Measurements from ENCODE around the gene L3MBTL4. TPM values are rescaled to one million over a fixed set of nuclear protein-coding genes. Genes with fewer than 3 reads are reported as not detected.

The L3MBTL4 gene
- total RNA-seq, 4 donors from 2014 or later: 0.40 to 3.8 (median 0.76) TPM

GRCh38 chr18:6044773-6045172 is 369.9 kb downstream of the L3MBTL4 start:
- H3K36me3 ChIP-seq: no peaks in the 10 kb centered on the region
- H3K27ac ChIP-seq: no peak overlapping the region
- in situ Hi-C loops (cut with MboI; ENCODE audit: low sequenced_read_pairs in 4 of 4): no loop called here
- H3K4me3 ChIP-seq: no peak overlapping the region
- H3K4me1 ChIP-seq: no peaks in the 10 kb centered on the region
- intact Hi-C loops (cut with DNase I; ENCODE audit: low total_unique reads): no loop called here
- DNase-seq (no peak), ATAC-seq (no peak)
- H3K9me3 ChIP-seq: no peaks in the 10 kb centered on the region
- TF ChIP-seq POLR2A (IDR thresholded peaks at IDR 0.05): no peak
- TF ChIP-seq, protein P1, sequence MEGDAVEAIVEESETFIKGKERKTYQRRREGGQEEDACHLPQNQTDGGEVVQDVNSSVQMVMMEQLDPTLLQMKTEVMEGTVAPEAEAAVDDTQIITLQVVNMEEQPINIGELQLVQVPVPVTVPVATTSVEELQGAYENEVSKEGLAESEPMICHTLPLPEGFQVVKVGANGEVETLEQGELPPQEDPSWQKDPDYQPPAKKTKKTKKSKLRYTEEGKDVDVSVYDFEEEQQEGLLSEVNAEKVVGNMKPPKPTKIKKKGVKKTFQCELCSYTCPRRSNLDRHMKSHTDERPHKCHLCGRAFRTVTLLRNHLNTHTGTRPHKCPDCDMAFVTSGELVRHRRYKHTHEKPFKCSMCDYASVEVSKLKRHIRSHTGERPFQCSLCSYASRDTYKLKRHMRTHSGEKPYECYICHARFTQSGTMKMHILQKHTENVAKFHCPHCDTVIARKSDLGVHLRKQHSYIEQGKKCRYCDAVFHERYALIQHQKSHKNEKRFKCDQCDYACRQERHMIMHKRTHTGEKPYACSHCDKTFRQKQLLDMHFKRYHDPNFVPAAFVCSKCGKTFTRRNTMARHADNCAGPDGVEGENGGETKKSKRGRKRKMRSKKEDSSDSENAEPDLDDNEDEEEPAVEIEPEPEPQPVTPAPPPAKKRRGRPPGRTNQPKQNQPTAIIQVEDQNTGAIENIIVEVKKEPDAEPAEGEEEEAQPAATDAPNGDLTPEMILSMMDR (IDR thresholded peaks at IDR 0.05 in 4 of 5, conservative IDR thresholded peaks at IDR 0.05 in 1 of 5): no peak
- H3K27me3 ChIP-seq: no peaks in the 10 kb centered on the region

- TF ChIP-seq POLR2A (IDR thresholded peaks at IDR 0.05): no peak
- TF ChIP-seq, protein P1 (IDR thresholded peaks at IDR 0.05 in 4 of 5, conservative IDR thresholded peaks at IDR 0.05 in 1 of 5): no peak
- H3K4me3 ChIP-seq: no peak overlapping the region
- H3K9me3 ChIP-seq: no peaks in the 10 kb centered on the region
- no peaks in the 10 kb centered on the region for H3K36me3 ChIP-seq
- no peaks in the 10 kb centered on the region for H3K27me3 ChIP-seq
- no peak for ATAC-seq
- intact Hi-C loops (cut with DNase I; ENCODE audit: low total_unique reads) (no loop called here), in situ Hi-C loops (cut with MboI; ENCODE audit: low sequenced_read_pairs in 4 of 4) (no loop called here)
- DNase-seq: no peak
- no peaks in the 10 kb centered on the region for H3K4me1 ChIP-seq
- H3K27ac ChIP-seq: no peak overlapping the region
Measured at GRCh38 chr18:6044319-6044718, 370.4 kb downstream of the L3MBTL4 start.

GRCh38 chr18:6039055-6039454 is 375.7 kb downstream of the L3MBTL4 start:
- Histone ChIP-seq H3K9me3 (no peaks in the 10 kb centered on the region), H3K4me3 (no peak overlapping the region), H3K36me3 (no peaks in the 10 kb centered on the region), H3K4me1 (no peaks in the 10 kb centered on the region), H3K27me3 (no peaks in the 10 kb centered on the region), H3K27ac (no peak overlapping the region)
- in situ Hi-C loops (cut with MboI; ENCODE audit: low sequenced_read_pairs in 4 of 4) (no loop called here), intact Hi-C loops (cut with DNase I; ENCODE audit: low total_unique reads) (no loop called here)
- TF ChIP-seq POLR2A (IDR thresholded peaks at IDR 0.05): no peak
- TF ChIP-seq, protein P1 (IDR thresholded peaks at IDR 0.05 in 4 of 5, conservative IDR thresholded peaks at IDR 0.05 in 1 of 5): no peak
- DNase-seq (no peak), ATAC-seq (no peak)

DNA sequence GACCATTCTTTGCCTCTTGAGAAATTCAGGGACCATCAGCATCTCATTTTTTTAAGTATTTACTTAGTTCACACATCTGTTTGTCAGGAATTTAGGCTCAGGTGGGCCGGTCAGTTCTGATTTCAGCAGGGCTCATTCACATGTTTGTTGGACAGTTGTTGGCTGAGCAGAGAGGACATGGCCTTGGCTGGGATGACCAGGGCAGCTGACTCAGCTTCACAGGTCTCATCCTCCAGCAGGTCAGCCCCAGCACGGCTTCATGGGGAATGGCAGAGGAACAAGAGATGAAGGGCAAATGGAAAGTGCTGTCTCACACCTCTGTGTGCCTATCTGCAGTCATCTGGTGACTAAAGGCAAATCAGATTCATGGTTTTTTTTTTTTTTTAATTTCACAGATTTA is 383.3 kb downstream of the L3MBTL4 start:
- no peak overlapping the region for H3K27ac ChIP-seq
- intact Hi-C loops (cut with DNase I; ENCODE audit: low total_unique reads): no loop called here
- H3K4me3 ChIP-seq: no peak overlapping the region
- H3K27me3 ChIP-seq: no peaks in the 10 kb centered on the region
- no peak for ATAC-seq
- no peaks in the 10 kb centered on the region for H3K36me3 ChIP-seq
- no peaks in the 10 kb centered on the region for H3K4me1 ChIP-seq
- in situ Hi-C loops (cut with MboI; ENCODE audit: low sequenced_read_pairs in 4 of 4): no loop called here
- H3K9me3 ChIP-seq: no peaks in the 10 kb centered on the region
- TF ChIP-seq POLR2A (IDR thresholded peaks at IDR 0.05): no peak
- TF ChIP-seq, protein P1 (IDR thresholded peaks at IDR 0.05 in 4 of 5, conservative IDR thresholded peaks at IDR 0.05 in 1 of 5): no peak
- no peak for DNase-seq

DNA sequence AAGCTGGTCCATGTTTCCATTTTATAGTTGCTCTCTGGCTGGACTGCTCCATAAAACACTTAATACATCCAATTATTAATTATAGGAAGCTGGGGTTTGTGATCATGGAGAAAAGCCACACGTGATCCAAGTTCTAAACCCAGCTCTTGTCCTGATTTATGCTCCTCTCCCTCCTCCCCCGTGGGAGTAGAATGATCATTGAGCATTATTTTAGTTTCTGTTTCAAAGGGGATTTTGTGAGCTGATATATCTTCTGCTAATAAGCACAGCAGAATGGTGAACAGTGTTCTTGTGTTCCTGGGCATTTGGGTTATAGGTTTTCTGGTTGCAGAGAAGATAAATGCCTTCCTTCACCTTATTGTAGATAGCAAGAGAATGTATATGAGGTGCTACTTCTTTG is 383.7 kb downstream of the L3MBTL4 start:
- Histone ChIP-seq H3K27ac (no peak overlapping the region), H3K4me1 (no peaks in the 10 kb centered on the region), H3K27me3 (no peaks in the 10 kb centered on the region), H3K4me3 (no peak overlapping the region), H3K9me3 (no peaks in the 10 kb centered on the region), H3K36me3 (no peaks in the 10 kb centered on the region)
- TF ChIP-seq POLR2A (IDR thresholded peaks at IDR 0.05): no peak
- TF ChIP-seq, protein P1 (IDR thresholded peaks at IDR 0.05 in 4 of 5, conservative IDR thresholded peaks at IDR 0.05 in 1 of 5): no peak
- no peak for DNase-seq
- intact Hi-C loops (cut with DNase I; ENCODE audit: low total_unique reads): no loop called here
- in situ Hi-C loops (cut with MboI; ENCODE audit: low sequenced_read_pairs in 4 of 4): no loop called here
- no peak for ATAC-seq

Data from gastrocnemius medialis (tissue), 4 donors.